HFFc6 (cell line): ENCODE measurements around the gene SH3TC1. TPM values are rescaled to one million over a fixed set of nuclear protein-coding genes. Genes with fewer than 3 reads are reported as not detected.

Source experiments
- DNase-seq: peaks from one replicate; pipeline ENCODE4 v3.0.0-alpha.2; 2018
- H3K27ac Mint-ChIP-seq: 2 replicates; pipeline ENCODE4 v1.8.0; 2020; ENCODE audit warnings: mild to moderate bottlenecking, mixed read lengths
- H3K27me3 Mint-ChIP-seq: 2 replicates; pipeline ENCODE4 v1.8.0; 2021; ENCODE audit warnings: mild to moderate bottlenecking, moderate library complexity, mixed read lengths; ENCODE audit not compliant: insufficient read depth
- H3K36me3 Mint-ChIP-seq: 2 replicates; pipeline ENCODE4 v1.8.0; 2021; ENCODE audit warnings: low read depth, mixed read lengths
- H3K4me1 Mint-ChIP-seq: 2 replicates; pipeline ENCODE4 v1.8.0; 2020; ENCODE audit warnings: low read depth, mixed read lengths
- H3K4me3 Mint-ChIP-seq: 2 replicates; pipeline ENCODE4 v1.8.0; 2020; ENCODE audit warnings: mild to moderate bottlenecking, moderate library complexity, mixed read lengths
- H3K9me3 Mint-ChIP-seq: 2 replicates; pipeline ENCODE4 v1.8.0; 2020; ENCODE audit warnings: mild to moderate bottlenecking, mixed read lengths
- total RNA-seq, 6 experiments: library from RNA; stranded (reverse); fragmentation: NEBNext Ultra II Directional; extraction: Animal tissue kit (Norgen Biotek cat#: 25700); gene quantifications; 2 replicates in 1 of 6; 3 replicates in 5 of 6; pipeline ENCODE4 v1.2.3, GENCODE V29; 2021
- TF ChIP-seq, protein P1 (sequence below): fragments of 200-600 bp; sonication (generic); IDR thresholded peaks from 2 replicates; pipeline ENCODE4 v1.5.0; 2021; ENCODE audit warnings: antibody characterized with exemption, mild to moderate bottlenecking

The SH3TC1 gene
- total RNA-seq, 6 experiments from 2014 or later: 0.34 to 1.4 (median 0.86) TPM

- Mint-ChIP-seq H3K27ac (no peak overlapping the region), H3K4me1 (peaks cover 12% of the 10 kb centered on the region), H3K27me3 (peaks cover 19% of the 10 kb centered on the region; the same call in 1 of the 2 replicates), H3K36me3 (no peaks in the 10 kb centered on the region), H3K9me3 (no peaks in the 10 kb centered on the region), H3K4me3 (no peak overlapping the region)
- TF ChIP-seq, protein P1, sequence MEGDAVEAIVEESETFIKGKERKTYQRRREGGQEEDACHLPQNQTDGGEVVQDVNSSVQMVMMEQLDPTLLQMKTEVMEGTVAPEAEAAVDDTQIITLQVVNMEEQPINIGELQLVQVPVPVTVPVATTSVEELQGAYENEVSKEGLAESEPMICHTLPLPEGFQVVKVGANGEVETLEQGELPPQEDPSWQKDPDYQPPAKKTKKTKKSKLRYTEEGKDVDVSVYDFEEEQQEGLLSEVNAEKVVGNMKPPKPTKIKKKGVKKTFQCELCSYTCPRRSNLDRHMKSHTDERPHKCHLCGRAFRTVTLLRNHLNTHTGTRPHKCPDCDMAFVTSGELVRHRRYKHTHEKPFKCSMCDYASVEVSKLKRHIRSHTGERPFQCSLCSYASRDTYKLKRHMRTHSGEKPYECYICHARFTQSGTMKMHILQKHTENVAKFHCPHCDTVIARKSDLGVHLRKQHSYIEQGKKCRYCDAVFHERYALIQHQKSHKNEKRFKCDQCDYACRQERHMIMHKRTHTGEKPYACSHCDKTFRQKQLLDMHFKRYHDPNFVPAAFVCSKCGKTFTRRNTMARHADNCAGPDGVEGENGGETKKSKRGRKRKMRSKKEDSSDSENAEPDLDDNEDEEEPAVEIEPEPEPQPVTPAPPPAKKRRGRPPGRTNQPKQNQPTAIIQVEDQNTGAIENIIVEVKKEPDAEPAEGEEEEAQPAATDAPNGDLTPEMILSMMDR: no peak
- DNase-seq: no peak
Observed at GRCh38 chr4:8221985-8222384, 22.9 kb downstream of the SH3TC1 start.

- Mint-ChIP-seq H3K27ac (no peak overlapping the region), H3K36me3 (no peaks in the 10 kb centered on the region), H3K4me3 (no peak overlapping the region), H3K27me3 (peaks cover 11% of the 10 kb centered on the region; the same call in 1 of the 2 replicates), H3K4me1 (peaks cover 12% of the 10 kb centered on the region), H3K9me3 (no peaks in the 10 kb centered on the region)
- no peak for DNase-seq
- TF ChIP-seq, protein P1: no peak
Observed at GRCh38 chr4:8222609-8223388, 23.7 kb downstream of the SH3TC1 start.

- Mint-ChIP-seq H3K27me3 (peaks cover 9% of the 10 kb centered on the region; the same call in 1 of the 2 replicates), H3K4me1 (peaks cover 12% of the 10 kb centered on the region), H3K4me3 (no peak overlapping the region), H3K36me3 (no peaks in the 10 kb centered on the region), H3K27ac (no peak overlapping the region), H3K9me3 (no peaks in the 10 kb centered on the region)
- TF ChIP-seq, protein P1: no peak
- no peak for DNase-seq
Observed at GRCh38 chr4:8224267-8224974, 25.3 kb downstream of the SH3TC1 start.

- no peaks in the 10 kb centered on the region for H3K9me3 Mint-ChIP-seq
- H3K36me3 Mint-ChIP-seq: no peaks in the 10 kb centered on the region
- H3K4me1 Mint-ChIP-seq: peaks cover 12% of the 10 kb centered on the region
- peaks cover 7% of the 10 kb centered on the region; the same call in 1 of the 2 replicates for H3K27me3 Mint-ChIP-seq
- H3K4me3 Mint-ChIP-seq: no peak overlapping the region
- TF ChIP-seq, protein P1: no peak
- DNase-seq: no peak
- no peak overlapping the region for H3K27ac Mint-ChIP-seq
Observed at GRCh38 chr4:8224975-8225625, 26.0 kb downstream of the SH3TC1 start.

GRCh38 chr4:8225706-8226443 is 26.8 kb downstream of the SH3TC1 start:
- TF ChIP-seq, protein P1: no peak
- H3K27ac Mint-ChIP-seq: no peak overlapping the region
- H3K27me3 Mint-ChIP-seq: peaks cover 3% of the 10 kb centered on the region; the same call in 1 of the 2 replicates
- peaks cover 17% of the 10 kb centered on the region for H3K4me1 Mint-ChIP-seq
- no peak overlapping the region for H3K4me3 Mint-ChIP-seq
- no peaks in the 10 kb centered on the region for H3K36me3 Mint-ChIP-seq
- DNase-seq: no peak
- H3K9me3 Mint-ChIP-seq: no peaks in the 10 kb centered on the region
